HepG2 (cell line): ENCODE measurements around the gene REST. TPM values are rescaled to one million over a fixed set of nuclear protein-coding genes. Genes with fewer than 3 reads are reported as not detected.

Source experiments
- ATAC-seq: fragments of 200-7000 bp; cut with Tn5 transposase; 3 replicates; pipeline ENCODE4 v1.9.1; 2020; ENCODE audit warnings: mild to moderate bottlenecking, moderate library complexity
- BruUV-seq: library from RNA; stranded (reverse); fragments of 400-500 nt; replicated peaks from 2 replicates; lab custom pipeline; 2021; lab: Mats Ljungman, UMichigan
- CTCF ChIA-PET: fragments of 300-600 bp; formaldehyde crosslinking; extraction: SDS; loops from one replicate; lab custom pipeline; 2021; ENCODE audit warnings: low total read pairs, inconsistent platforms, low intra/inter-chr PET ratio; lab: Yijun Ruan, JAX
- POLR2A ChIA-PET: fragments of 350-600 bp; sonication (Branson Sonifier 250); formaldehyde crosslinking; loops from one replicate; lab custom pipeline; 2020; ENCODE audit warnings: antibody characterized with exemption, inconsistent platforms; lab: Yijun Ruan, JAX
- DNase-seq: peaks from one replicate; pipeline ENCODE4 v3.0.0-alpha.2; 2015; ENCODE audit warnings: low spot score
- FAIRE-seq: peaks from 3 replicates; lab custom pipeline; 2011; peaks lifted over from hg19 to GRCh38; lab: Jason Lieb, UNC
- H2AFZ ChIP-seq: one replicate; pipeline ENCODE4 v1.6.1; 2011; ENCODE audit warnings: low read length, inconsistent platforms
- H3K27ac ChIP-seq: fragments of 300-600 bp; 3 replicates; pipeline ENCODE4 v1.8.0; 2011; ENCODE audit warnings: mixed run types, mild to moderate bottlenecking, mixed read lengths, low read length, inconsistent platforms; ENCODE audit not compliant: insufficient read depth; ENCODE audit errors: extremely low read length
- H3K27me3 ChIP-seq, 2 experiments: fragments of 200-600 bp in 1 of 2; 2 replicates in 1 of 2; 3 replicates in 1 of 2; pipeline versions ENCODE4 v1.6.0 to v1.8.0; 2011; ENCODE audit warnings: low read length in 2 of 2, mild to moderate bottlenecking in 2 of 2, moderate library complexity in 2 of 2, inconsistent platforms in 1 of 2; ENCODE audit not compliant: insufficient read depth in 2 of 2, control insufficient read depth in 1 of 2
- H3K36me3 ChIP-seq, 2 experiments: fragments of 200-600 bp in 1 of 2; replicated peaks in 1 of 2; 2 replicates in 1 of 2; 3 replicates in 1 of 2; pipeline versions ENCODE4 v1.5.1 to v1.8.0; 2011; ENCODE audit warnings: low read length in 2 of 2, inconsistent platforms in 1 of 2; ENCODE audit not compliant: insufficient read depth in 2 of 2, control insufficient read depth in 1 of 2
- H3K4me1 ChIP-seq: 2 replicates; pipeline ENCODE4 v1.5.1; 2012; ENCODE audit warnings: low read length, inconsistent platforms; ENCODE audit not compliant: insufficient read depth
- H3K4me2 ChIP-seq: 2 replicates; pipeline ENCODE4 v1.6.0; 2011; ENCODE audit warnings: low read depth, low read length, inconsistent platforms
- H3K4me3 ChIP-seq, 3 experiments: fragments of 200-600 bp in 1 of 3; sonication (generic), shearing (Covaris generic) in 1 of 3; replicated peaks in 1 of 3; 2 replicates each; pipeline ENCODE4 v1.5.1; 2011 to 2016; ENCODE audit warnings: low read length in 3 of 3, inconsistent platforms in 2 of 3, low read depth in 2 of 3, mild to moderate bottlenecking in 2 of 3, control low read depth in 1 of 3, mixed read lengths in 1 of 3; ENCODE audit not compliant: insufficient read depth in 1 of 3
- H3K79me2 ChIP-seq: one replicate; pipeline ENCODE4 v1.6.1; 2011; ENCODE audit warnings: low read length, inconsistent platforms; ENCODE audit not compliant: insufficient read depth
- H3K9ac ChIP-seq: 2 replicates; pipeline ENCODE4 v1.6.0; 2011; ENCODE audit warnings: mild to moderate bottlenecking, low read depth, low read length, inconsistent platforms; ENCODE audit not compliant: insufficient read depth
- H3K9me3 ChIP-seq: 2 replicates; pipeline ENCODE4 v1.5.1; 2012; ENCODE audit warnings: mild to moderate bottlenecking, low read length
- H4K20me1 ChIP-seq: 2 replicates; pipeline ENCODE4 v1.6.0; 2011; ENCODE audit warnings: inconsistent platforms, mild to moderate bottlenecking, low read length, moderate library complexity; ENCODE audit not compliant: insufficient read depth
- CCAR2 ChIP-seq: fragments of 200-400 bp; formaldehyde crosslinking; optimal IDR thresholded peaks from 2 replicates; pipeline ENCODE3; 2018; ENCODE audit warnings: low read depth, mild to moderate bottlenecking, low read length, moderate library complexity
- GPN1 ChIP-seq: sonication (generic); formaldehyde crosslinking; IDR thresholded peaks from 2 replicates; pipeline ENCODE4 v1.5.1; 2020; ENCODE audit warnings: missing genetic modification reagents, borderline replicate concordance
- NCOA2 ChIP-seq: sonication (generic); formaldehyde crosslinking; IDR thresholded peaks from 2 replicates; pipeline ENCODE4 v1.8.0; 2022; ENCODE audit warnings: inconsistent platforms
- NCOR1 ChIP-seq: fragments of 200-600 bp; sonication (generic); IDR thresholded peaks from 2 replicates; pipeline ENCODE4 v1.7.0; 2017; ENCODE audit warnings: antibody characterized with exemption, low read length, borderline replicate concordance
- PHB2 ChIP-seq: fragments of 450-650 bp; IDR thresholded peaks from 2 replicates; pipeline ENCODE4 v1.6.1; 2018; ENCODE audit not compliant: partially characterized antibody
- ZNF460 ChIP-seq: sonication (generic); formaldehyde crosslinking; IDR thresholded peaks from 2 replicates; pipeline ENCODE4 v1.5.1; 2020; ENCODE audit warnings: missing genetic modification reagents, mild to moderate bottlenecking, borderline replicate concordance
- WGBS: methylation state at CpG from one replicate; pipeline ENCODE4 v1.1.6; 2017; ENCODE audit warnings: low lambda C conversion rate; 5-methylcytosine and 5-hydroxymethylcytosine counted together
- in situ Hi-C: cut with HindIII; loops from 2 replicates; pipeline ENCODE4 v1.10.0; 2017; ENCODE audit warnings: low pct_unique_long_range_greater_than_20kb; ENCODE audit not compliant: extremely low pct_ligation_motif_present
- intact Hi-C: fragments of 100-400 bp; cut with micrococcal nuclease; formaldehyde crosslinking; loops from one replicate; pipeline ENCODE4 v1.10.0; 2022; ENCODE audit not compliant: unreplicated experiment
- polyA plus RNA-seq, 8 experiments: library from polyadenylated mRNA; depleted of rRNA in 3 of 8; stranded (reverse) in 7 of 8; unstranded in 1 of 8; fragments of >200 nt; fragmentation: Illumina TruSeq in 4 of 8; extraction: Trizol in 4 of 8; gene quantifications; 2 replicates each; pipeline versions ENCODE4 v1.2.1 to v1.2.3, GENCODE V29; 2011 to 2016; ENCODE audit warnings: low read depth in 4 of 8, missing spikeins in 1 of 8, mixed read lengths in 1 of 8; ENCODE audit not compliant: insufficient read depth in 1 of 8
- total RNA-seq, 5 experiments: library from RNA; depleted of rRNA; stranded (reverse); fragments of >200 nt; fragmentation: Illumina TruSeq; extraction: Trizol; gene quantifications; 2 replicates each; pipeline ENCODE4 v1.2.3, GENCODE V29; 2016; ENCODE audit warnings: low read depth in 1 of 5
- TF ChIP-seq, protein P1 (sequence below): sonication (generic); formaldehyde crosslinking; IDR thresholded peaks from 2 replicates; pipeline ENCODE4 v1.8.0; 2022; ENCODE audit warnings: mild to moderate bottlenecking, missing genetic modification reagents, moderate library complexity
- TF ChIP-seq, protein P2 (sequence below): sonication (generic); formaldehyde crosslinking; IDR thresholded peaks from 2 replicates; pipeline ENCODE4 v1.5.0; 2020; ENCODE audit warnings: missing genetic modification reagents
- TF ChIP-seq, protein P3 (sequence below): sonication (generic); formaldehyde crosslinking; IDR thresholded peaks from 2 replicates; pipeline ENCODE4 v1.4.0; 2020; ENCODE audit warnings: missing genetic modification reagents, mild to moderate bottlenecking, borderline replicate concordance
- TF ChIP-seq, protein P4 (sequence below): conservative IDR thresholded peaks from 2 replicates; pipeline ENCODE4 v1.6.1; 2018; ENCODE audit warnings: missing genetic modification reagents
- TF ChIP-seq, protein P5 (sequence below): sonication (generic); formaldehyde crosslinking; IDR thresholded peaks from 2 replicates; pipeline ENCODE4 v1.8.1; 2023; ENCODE audit warnings: missing genetic modification reagents, inconsistent platforms, borderline replicate concordance

REST gene
- total and polyA plus RNA-seq, 2 of the 13 experiments (the other 11 are each of a cell fraction or from before 2014, with no cell fraction given), result 12.7 to 22.4 TPM

DNA sequence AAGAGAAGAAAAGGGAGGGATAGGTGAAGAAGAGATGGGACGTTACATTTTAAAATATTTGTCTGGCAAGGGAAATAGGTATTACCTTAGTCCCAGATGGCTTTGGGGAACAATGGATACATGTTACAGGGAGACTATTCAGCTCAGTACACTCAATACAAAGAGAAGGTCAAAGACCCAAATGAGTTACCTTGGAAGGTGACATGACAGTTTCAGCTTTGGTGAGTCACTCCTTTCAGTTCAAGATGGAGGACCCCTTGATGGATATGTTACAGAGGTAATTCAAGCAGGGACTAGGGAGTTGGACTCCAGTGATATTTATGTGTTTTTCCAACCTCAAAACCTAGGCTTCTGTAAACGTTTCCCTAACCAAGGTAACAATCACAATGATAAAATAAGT is 64.7 kb downstream of the REST start:
- TF ChIP-seq GPN1 (CRISPR knock-in tag) (no peak), PHB2 (no peak), NCOR1 (no peak)
- TF ChIP-seq, protein P1, sequence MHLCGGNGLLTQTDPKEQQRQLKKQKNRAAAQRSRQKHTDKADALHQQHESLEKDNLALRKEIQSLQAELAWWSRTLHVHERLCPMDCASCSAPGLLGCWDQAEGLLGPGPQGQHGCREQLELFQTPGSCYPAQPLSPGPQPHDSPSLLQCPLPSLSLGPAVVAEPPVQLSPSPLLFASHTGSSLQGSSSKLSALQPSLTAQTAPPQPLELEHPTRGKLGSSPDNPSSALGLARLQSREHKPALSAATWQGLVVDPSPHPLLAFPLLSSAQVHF (CRISPR knock-in tag), result no peak
- Histone ChIP-seq H3K9ac (no peak overlapping the region), H3K4me2 (no peak overlapping the region), H3K4me3 (no peak overlapping the region), H4K20me1 (peaks cover 6% of the 10 kb centered on the region; the same call in 1 of the 2 replicates), H2AFZ (no peak overlapping the region), H3K27ac (no peak overlapping the region), H3K36me3 (peaks cover 16 to 37% of the 10 kb centered on the region in 2 experiments), H3K9me3 (peaks cover 16% of the 10 kb centered on the region), H3K27me3 (no peaks in the 10 kb centered on the region; a peak in 1 of 5 replicates), H3K79me2 (peaks cover 33% of the 10 kb centered on the region), H3K4me1 (peaks cover 16% of the 10 kb centered on the region)
- no peak for DNase-seq
- BruUV-seq, result no TSS peak
- no peak for ATAC-seq
- in situ Hi-C loops (no loop called here), intact Hi-C loops (no loop called here)
- CTCF ChIA-PET, result no interaction called here
- no peak for FAIRE-seq
- POLR2A ChIA-PET, result no interaction called here
- 95% methylated on average over 2 of the region's 2 CpGs for WGBS

DNA sequence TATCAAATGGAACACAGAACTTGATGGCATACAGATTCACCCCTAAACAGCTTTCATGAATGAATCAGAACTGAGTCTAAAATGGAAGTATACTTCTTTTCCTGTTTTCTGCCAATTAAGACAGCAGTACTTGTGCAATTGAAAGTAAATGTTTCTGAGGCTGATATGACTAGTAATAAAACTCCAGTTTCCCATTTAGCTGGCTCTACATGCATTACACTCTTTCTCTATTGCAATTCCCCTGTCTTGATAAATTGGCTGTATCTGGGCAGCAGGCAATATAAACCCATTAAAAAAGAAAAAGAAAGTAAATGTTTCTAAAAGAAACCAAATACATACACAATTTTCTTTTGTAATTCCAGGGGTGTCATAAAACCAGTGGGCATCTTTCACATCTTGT is 65.1 kb downstream of the REST start:
- Histone ChIP-seq H3K36me3 (peaks cover 15 to 34% of the 10 kb centered on the region in 2 experiments), H3K27me3 (no peaks in the 10 kb centered on the region; a peak in 1 of 5 replicates), H2AFZ (no peak overlapping the region), H3K9ac (no peak overlapping the region), H3K27ac (no peak overlapping the region), H4K20me1 (peaks cover 6% of the 10 kb centered on the region; the same call in 1 of the 2 replicates), H3K4me2 (no peak overlapping the region), H3K4me3 (no peak overlapping the region), H3K9me3 (peaks cover 16% of the 10 kb centered on the region), H3K4me1 (peaks cover 16% of the 10 kb centered on the region), H3K79me2 (peaks cover 33% of the 10 kb centered on the region)
- in situ Hi-C loops (no loop called here), intact Hi-C loops (no loop called here)
- POLR2A ChIA-PET, result no interaction called here
- BruUV-seq, result TSS peak; percentile 30
- CTCF ChIA-PET, result no interaction called here
- DNase-seq (no peak), FAIRE-seq (no peak), ATAC-seq (no peak)
- TF ChIP-seq, protein P2, sequence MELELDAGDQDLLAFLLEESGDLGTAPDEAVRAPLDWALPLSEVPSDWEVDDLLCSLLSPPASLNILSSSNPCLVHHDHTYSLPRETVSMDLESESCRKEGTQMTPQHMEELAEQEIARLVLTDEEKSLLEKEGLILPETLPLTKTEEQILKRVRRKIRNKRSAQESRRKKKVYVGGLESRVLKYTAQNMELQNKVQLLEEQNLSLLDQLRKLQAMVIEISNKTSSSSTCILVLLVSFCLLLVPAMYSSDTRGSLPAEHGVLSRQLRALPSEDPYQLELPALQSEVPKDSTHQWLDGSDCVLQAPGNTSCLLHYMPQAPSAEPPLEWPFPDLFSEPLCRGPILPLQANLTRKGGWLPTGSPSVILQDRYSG, result no peak
- TF ChIP-seq NCOR1, result no peak
- TF ChIP-seq NCOA2 (CRISPR knock-in tag), result no peak
- TF ChIP-seq CCAR2, result no peak
- TF ChIP-seq, protein P3, sequence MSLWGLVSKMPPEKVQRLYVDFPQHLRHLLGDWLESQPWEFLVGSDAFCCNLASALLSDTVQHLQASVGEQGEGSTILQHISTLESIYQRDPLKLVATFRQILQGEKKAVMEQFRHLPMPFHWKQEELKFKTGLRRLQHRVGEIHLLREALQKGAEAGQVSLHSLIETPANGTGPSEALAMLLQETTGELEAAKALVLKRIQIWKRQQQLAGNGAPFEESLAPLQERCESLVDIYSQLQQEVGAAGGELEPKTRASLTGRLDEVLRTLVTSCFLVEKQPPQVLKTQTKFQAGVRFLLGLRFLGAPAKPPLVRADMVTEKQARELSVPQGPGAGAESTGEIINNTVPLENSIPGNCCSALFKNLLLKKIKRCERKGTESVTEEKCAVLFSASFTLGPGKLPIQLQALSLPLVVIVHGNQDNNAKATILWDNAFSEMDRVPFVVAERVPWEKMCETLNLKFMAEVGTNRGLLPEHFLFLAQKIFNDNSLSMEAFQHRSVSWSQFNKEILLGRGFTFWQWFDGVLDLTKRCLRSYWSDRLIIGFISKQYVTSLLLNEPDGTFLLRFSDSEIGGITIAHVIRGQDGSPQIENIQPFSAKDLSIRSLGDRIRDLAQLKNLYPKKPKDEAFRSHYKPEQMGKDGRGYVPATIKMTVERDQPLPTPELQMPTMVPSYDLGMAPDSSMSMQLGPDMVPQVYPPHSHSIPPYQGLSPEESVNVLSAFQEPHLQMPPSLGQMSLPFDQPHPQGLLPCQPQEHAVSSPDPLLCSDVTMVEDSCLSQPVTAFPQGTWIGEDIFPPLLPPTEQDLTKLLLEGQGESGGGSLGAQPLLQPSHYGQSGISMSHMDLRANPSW (CRISPR knock-in tag), result no peak
- TF ChIP-seq, protein P4, sequence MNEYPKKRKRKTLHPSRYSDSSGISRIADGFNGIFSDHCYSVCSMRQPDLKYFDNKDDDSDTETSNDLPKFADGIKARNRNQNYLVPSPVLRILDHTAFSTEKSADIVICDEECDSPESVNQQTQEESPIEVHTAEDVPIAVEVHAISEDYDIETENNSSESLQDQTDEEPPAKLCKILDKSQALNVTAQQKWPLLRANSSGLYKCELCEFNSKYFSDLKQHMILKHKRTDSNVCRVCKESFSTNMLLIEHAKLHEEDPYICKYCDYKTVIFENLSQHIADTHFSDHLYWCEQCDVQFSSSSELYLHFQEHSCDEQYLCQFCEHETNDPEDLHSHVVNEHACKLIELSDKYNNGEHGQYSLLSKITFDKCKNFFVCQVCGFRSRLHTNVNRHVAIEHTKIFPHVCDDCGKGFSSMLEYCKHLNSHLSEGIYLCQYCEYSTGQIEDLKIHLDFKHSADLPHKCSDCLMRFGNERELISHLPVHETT, result no peak
- TF ChIP-seq ZNF460 (CRISPR knock-in tag), result no peak
- TF ChIP-seq, protein P5, sequence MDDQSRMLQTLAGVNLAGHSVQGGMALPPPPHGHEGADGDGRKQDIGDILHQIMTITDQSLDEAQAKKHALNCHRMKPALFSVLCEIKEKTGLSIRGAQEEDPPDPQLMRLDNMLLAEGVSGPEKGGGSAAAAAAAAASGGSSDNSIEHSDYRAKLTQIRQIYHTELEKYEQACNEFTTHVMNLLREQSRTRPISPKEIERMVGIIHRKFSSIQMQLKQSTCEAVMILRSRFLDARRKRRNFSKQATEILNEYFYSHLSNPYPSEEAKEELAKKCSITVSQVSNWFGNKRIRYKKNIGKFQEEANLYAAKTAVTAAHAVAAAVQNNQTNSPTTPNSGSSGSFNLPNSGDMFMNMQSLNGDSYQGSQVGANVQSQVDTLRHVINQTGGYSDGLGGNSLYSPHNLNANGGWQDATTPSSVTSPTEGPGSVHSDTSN (CRISPR knock-in tag), result no peak
